Measurements from ENCODE around the gene C13orf46.
"Not testable (repeated sequence)": the region's sequence is repeated elsewhere in the genome, so short reads cannot be mapped to it uniquely, and the experiment has no call there.

The C13orf46 gene

GRCh38 chr13:113991676-113992179 lies 17.9 kb upstream of the C13orf46 start:
- DNase-seq (ENCODE audit: low read depth), result no peak

GRCh38 chr13:113991191-113991669 lies 17.4 kb upstream of the C13orf46 start:
- DNase-seq (ENCODE audit: low read depth), result no peak

GRCh38 chr13:113990321-113990837 lies 16.5 kb upstream of the C13orf46 start:
- no peak for DNase-seq (ENCODE audit: low read depth)

- no peak for DNase-seq (ENCODE audit: low read depth)
Measured at GRCh38 chr13:113989585-113990300, 15.9 kb upstream of the C13orf46 start.

GRCh38 chr13:113988859-113989258 lies 15.0 kb upstream of the C13orf46 start:
- not testable (repeated sequence) for DNase-seq (ENCODE audit: low read depth)

- no peak for DNase-seq (ENCODE audit: low read depth)
Measured at GRCh38 chr13:113982296-113982661, 8.4 kb upstream of the C13orf46 start.

- no peak for DNase-seq (ENCODE audit: low read depth)
Measured at GRCh38 chr13:113981611-113982295, 7.9 kb upstream of the C13orf46 start.

GRCh38 chr13:113981194-113981605 lies 7.3 kb upstream of the C13orf46 start:
- DNase-seq (ENCODE audit: low read depth), result no peak

GRCh38 chr13:113980489-113981064 lies 6.7 kb upstream of the C13orf46 start:
- DNase-seq (ENCODE audit: low read depth), result no peak

GRCh38 chr13:113979791-113980471 lies 6.1 kb upstream of the C13orf46 start:
- DNase-seq (ENCODE audit: low read depth), result no peak

GRCh38 chr13:113978741-113979481 lies 5.0 kb upstream of the C13orf46 start:
- DNase-seq (ENCODE audit: low read depth), result no peak

GRCh38 chr13:113977976-113978375 lies 4.1 kb upstream of the C13orf46 start:
- no peak for DNase-seq (ENCODE audit: low read depth)

GRCh38 chr13:113976711-113977684 lies 3.1 kb upstream of the C13orf46 start:
- DNase-seq (ENCODE audit: low read depth), result no peak

GRCh38 chr13:113975416-113975815 lies 1.5 kb upstream of the C13orf46 start:
- DNase-seq (ENCODE audit: low read depth), result no peak

GRCh38 chr13:113974304-113975281 lies 717 bp upstream of the C13orf46 start:
- DNase-seq (ENCODE audit: low read depth), result no peak

- no peak for DNase-seq (ENCODE audit: low read depth)
Measured at GRCh38 chr13:113972451-113973217, 1.2 kb downstream of the C13orf46 start.

- no peak for DNase-seq (ENCODE audit: low read depth)
Measured at GRCh38 chr13:113971471-113972231, 2.2 kb downstream of the C13orf46 start.

All from activated T-cell treated with anti-CD3 and anti-CD28 coated beads for 48 hours (primary cell).